ENCODE data around the gene NPDC1. TPM values are rescaled to one million over a fixed set of nuclear protein-coding genes. Genes with fewer than 3 reads are reported as not detected.

Gene NPDC1
- polyA plus RNA-seq, 1 experiment, result 31.9 TPM

GRCh38 chr9:137082925-137083290, 36.9 kb upstream of the NPDC1 start:
- Histone ChIP-seq H3K36me3 (ENCODE audit: control insufficient read depth, insufficient read depth, low read length) (peaks cover 29% of the 10 kb centered on the region), H3K27me3 (ENCODE audit: control insufficient read depth, insufficient read depth, low read length) (no peaks in the 10 kb centered on the region), H3K4me3 (ENCODE audit: low read depth, low read length) (no peak overlapping the region)
- ChIA-PET CTCF (interaction anchor here (0.9 to 1.7 kb wide), 4 partner anchors 11 to 145 kb away, joined by 3 to 9 read pairs (median 4); partner anchors contain the start of gene RNF224), POLR2A (no interaction called here)
- TF ChIP-seq CTCF (IDR thresholded peaks at IDR 0.05; ENCODE audit: insufficient read depth, low read depth, low read length), result no peak
- no peak for DNase-seq (ENCODE audit: low read depth)

GRCh38 chr9:137082222-137082924, 36.4 kb upstream of the NPDC1 start:
- CTCF ChIA-PET, result interaction anchor here (0.9 to 7.7 kb wide), 3 partner anchors 10 to 18 kb away, joined by 4 to 69 read pairs (median 9); no protein-coding TSS in a partner anchor
- Histone ChIP-seq H3K4me3 (ENCODE audit: low read depth, low read length) (no peak overlapping the region), H3K36me3 (ENCODE audit: control insufficient read depth, insufficient read depth, low read length) (peaks cover 29% of the 10 kb centered on the region), H3K27me3 (ENCODE audit: control insufficient read depth, insufficient read depth, low read length) (no peaks in the 10 kb centered on the region)
- no peak for TF ChIP-seq CTCF (IDR thresholded peaks at IDR 0.05; ENCODE audit: insufficient read depth, low read depth, low read length)
- no peak for DNase-seq (ENCODE audit: low read depth)
- POLR2A ChIA-PET, result no interaction called here

GRCh38 chr9:137080260-137081122, 34.5 kb upstream of the NPDC1 start:
- no peak for DNase-seq (ENCODE audit: low read depth)
- Histone ChIP-seq H3K36me3 (ENCODE audit: control insufficient read depth, insufficient read depth, low read length) (peaks cover 29% of the 10 kb centered on the region), H3K27me3 (ENCODE audit: control insufficient read depth, insufficient read depth, low read length) (no peaks in the 10 kb centered on the region), H3K4me3 (ENCODE audit: low read depth, low read length) (no peak overlapping the region)
- ChIA-PET CTCF (interaction anchor here (0.6 to 7.7 kb wide), 3 partner anchors 14 to 295 kb away, joined by 3 to 69 read pairs (median 3); no protein-coding TSS in a partner anchor), POLR2A (no interaction called here)
- no peak for TF ChIP-seq CTCF (IDR thresholded peaks at IDR 0.05; ENCODE audit: insufficient read depth, low read depth, low read length)

DNA sequence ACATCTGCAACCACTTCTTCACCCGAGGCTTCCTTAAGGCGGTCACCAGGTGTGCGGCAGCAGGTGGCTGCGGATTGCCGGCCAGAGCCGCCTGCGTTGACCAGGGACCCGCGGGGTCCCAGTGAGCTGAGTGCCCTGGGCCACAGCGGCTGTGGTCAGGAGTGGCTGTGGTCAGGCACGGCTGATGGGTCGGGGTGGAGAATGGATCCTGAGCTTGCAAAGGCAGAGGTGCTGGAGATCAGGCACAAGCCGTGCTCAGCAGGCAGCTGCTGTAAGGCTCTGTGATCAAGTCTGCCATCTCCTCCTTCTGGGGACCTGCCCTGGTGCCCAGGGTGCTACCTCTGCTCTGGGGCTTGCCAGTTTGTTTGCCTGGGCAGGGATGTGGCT, 33.4 kb upstream of the NPDC1 start:
- POLR2A ChIA-PET, result no interaction called here
- peaks cover 29% of the 10 kb centered on the region for H3K36me3 ChIP-seq (ENCODE audit: control insufficient read depth, insufficient read depth, low read length)
- no peak overlapping the region for H3K4me3 ChIP-seq (ENCODE audit: low read depth, low read length)
- no peak for DNase-seq (ENCODE audit: low read depth)
- TF ChIP-seq CTCF (IDR thresholded peaks at IDR 0.05; ENCODE audit: insufficient read depth, low read depth, low read length), result no peak
- CTCF ChIA-PET, result interaction anchor here (7.7 kb wide), 1 partner anchor 13 kb away, joined by 69 read pairs; no protein-coding TSS in a partner anchor
- H3K27me3 ChIP-seq (ENCODE audit: control insufficient read depth, insufficient read depth, low read length), result no peaks in the 10 kb centered on the region
